ENCODE data around the gene CAVIN2. TPM values are rescaled to one million over a fixed set of nuclear protein-coding genes. Genes with fewer than 3 reads are reported as not detected.

CAVIN2 gene
- total RNA-seq, 1 experiment from 2014 or later: 3.2 TPM

- DNase-seq (ENCODE audit: low spot score): no peak
- in situ Hi-C loops (cut with HindIII; ENCODE audit: low sequenced_read_pairs): no loop called here
These were observed 893 bp downstream of the CAVIN2 start for GRCh38 chr2:191845876-191846514.

- in situ Hi-C loops (cut with HindIII; ENCODE audit: low sequenced_read_pairs): no loop called here
- DNase-seq (ENCODE audit: low spot score): no peak
These were observed 1.6 kb downstream of the CAVIN2 start for GRCh38 chr2:191845248-191845715.

- no peak for DNase-seq (ENCODE audit: low spot score)
- in situ Hi-C loops (cut with HindIII; ENCODE audit: low sequenced_read_pairs): no loop called here
These were observed 2.2 kb downstream of the CAVIN2 start for GRCh38 chr2:191844706-191845105.

- DNase-seq (ENCODE audit: low spot score): no peak
- in situ Hi-C loops (cut with HindIII; ENCODE audit: low sequenced_read_pairs): no loop called here
These were observed 6.0 kb downstream of the CAVIN2 start for GRCh38 chr2:191840921-191841320.

GRCh38 chr2:191839918-191840804 lies 6.7 kb downstream of the CAVIN2 start:
- DNase-seq (ENCODE audit: low spot score): no peak
- in situ Hi-C loops (cut with HindIII; ENCODE audit: low sequenced_read_pairs): no loop called here

- no peak for DNase-seq (ENCODE audit: low spot score)
- in situ Hi-C loops (cut with HindIII; ENCODE audit: low sequenced_read_pairs): no loop called here
These were observed 8.4 kb downstream of the CAVIN2 start for GRCh38 chr2:191838526-191838925.

- no peak for DNase-seq (ENCODE audit: low spot score)
- in situ Hi-C loops (cut with HindIII; ENCODE audit: low sequenced_read_pairs): no loop called here
These were observed 9.8 kb downstream of the CAVIN2 start for GRCh38 chr2:191836853-191837769.

GRCh38 chr2:191836471-191836852 lies 10.4 kb downstream of the CAVIN2 start:
- DNase-seq (ENCODE audit: low spot score): no peak
- in situ Hi-C loops (cut with HindIII; ENCODE audit: low sequenced_read_pairs): no loop called here

- in situ Hi-C loops (cut with HindIII; ENCODE audit: low sequenced_read_pairs): no loop called here
- DNase-seq (ENCODE audit: low spot score): no peak
These were observed 11.1 kb downstream of the CAVIN2 start for GRCh38 chr2:191835539-191836350.

- in situ Hi-C loops (cut with HindIII; ENCODE audit: low sequenced_read_pairs): no loop called here
- no peak for DNase-seq (ENCODE audit: low spot score)
These were observed 11.8 kb downstream of the CAVIN2 start for GRCh38 chr2:191835100-191835499.

GRCh38 chr2:191833356-191833755 lies 13.5 kb downstream of the CAVIN2 start:
- DNase-seq (ENCODE audit: low spot score): no peak
- in situ Hi-C loops (cut with HindIII; ENCODE audit: low sequenced_read_pairs): no loop called here

- in situ Hi-C loops (cut with HindIII; ENCODE audit: low sequenced_read_pairs): no loop called here
- no peak for DNase-seq (ENCODE audit: low spot score)
These were observed 14.2 kb downstream of the CAVIN2 start for GRCh38 chr2:191832668-191833067.

GRCh38 chr2:191831410-191831994 lies 15.4 kb downstream of the CAVIN2 start:
- DNase-seq (ENCODE audit: low spot score): no peak
- in situ Hi-C loops (cut with HindIII; ENCODE audit: low sequenced_read_pairs): no loop called here

- DNase-seq (ENCODE audit: low spot score): no peak
- in situ Hi-C loops (cut with HindIII; ENCODE audit: low sequenced_read_pairs): no loop called here
These were observed 22.5 kb downstream of the CAVIN2 start for GRCh38 chr2:191824398-191824797.

- no peak for DNase-seq (ENCODE audit: low spot score)
- in situ Hi-C loops (cut with HindIII; ENCODE audit: low sequenced_read_pairs): no loop called here
These were observed 25.8 kb downstream of the CAVIN2 start for GRCh38 chr2:191821078-191821477.

GRCh38 chr2:191818725-191819350 lies 28.1 kb downstream of the CAVIN2 start:
- no peak for DNase-seq (ENCODE audit: low spot score)
- in situ Hi-C loops (cut with HindIII; ENCODE audit: low sequenced_read_pairs): no loop called here

GRCh38 chr2:191818133-191818532 lies 28.8 kb downstream of the CAVIN2 start:
- in situ Hi-C loops (cut with HindIII; ENCODE audit: low sequenced_read_pairs): no loop called here
- DNase-seq (ENCODE audit: low spot score): no peak

GRCh38 chr2:191815010-191815409 lies 31.9 kb downstream of the CAVIN2 start:
- no peak for DNase-seq (ENCODE audit: low spot score)
- in situ Hi-C loops (cut with HindIII; ENCODE audit: low sequenced_read_pairs): no loop called here
